Measurements from ENCODE around the gene TMEM200B. TPM values are rescaled to one million over a fixed set of nuclear protein-coding genes. Genes with fewer than 3 reads are reported as not detected.
"Not testable (repeated sequence)": the region's sequence is repeated elsewhere in the genome, so short reads cannot be mapped to it uniquely, and the experiment has no call there.

Gene TMEM200B
- total RNA-seq, 1 experiment from 2014 or later: 9.0 TPM

- H3K36me3 ChIP-seq (ENCODE audit: low read depth, low read length): no peaks in the 10 kb centered on the region
- no peaks in the 10 kb centered on the region for H3K79me2 ChIP-seq (ENCODE audit: low read length)
- BruUV-seq (replicated peaks): no TSS peak
- H2AFZ ChIP-seq (ENCODE audit: low read length): no peak overlapping the region
- peaks cover 5% of the 10 kb centered on the region for H3K4me1 ChIP-seq (ENCODE audit: insufficient read depth, low read length)
- H4K20me1 ChIP-seq (ENCODE audit: low read length): no peaks in the 10 kb centered on the region
- ATAC-seq (no peak), DNase-seq (no peak)
- no peak overlapping the region for H3K27ac ChIP-seq (ENCODE audit: low read length)
- intact Hi-C loops (cut with micrococcal nuclease): no loop called here
- no peak overlapping the region for H3K4me3 ChIP-seq (ENCODE audit: low read length)
- no peak overlapping the region for H3K9ac ChIP-seq (ENCODE audit: low read length)
- no peaks in the 10 kb centered on the region for H3F3A ChIP-seq (ENCODE audit: low read length, unreplicated experiment)
- no peaks in the 10 kb centered on the region for H3K27me3 ChIP-seq (ENCODE audit: low read length)
- H3K9me3 ChIP-seq (ENCODE audit: low read length): no peaks in the 10 kb centered on the region
- TF ChIP-seq CTCF (conservative IDR thresholded peaks at IDR 0.05; ENCODE audit: low read depth, low read length) (no peak), EZH2phosphoT487 (IDR thresholded peaks at IDR 0.05; ENCODE audit: borderline replicate concordance, low read length) (no peak), EZH2 (IDR thresholded peaks at IDR 0.05; ENCODE audit: low read length, unreplicated experiment) (no peak)
- H3K9me2 ChIP-seq (replicated peaks; ENCODE audit: low read length): no peaks in the 10 kb centered on the region
- ChIA-PET CTCF (no interaction called here), POLR2A (ENCODE audit: unreplicated experiment) (no interaction called here)
- no peak overlapping the region for H3K4me2 ChIP-seq (ENCODE audit: low read length)
Observed at GRCh38 chr1:29134695-29135028, 11.0 kb upstream of the TMEM200B start.

DNA sequence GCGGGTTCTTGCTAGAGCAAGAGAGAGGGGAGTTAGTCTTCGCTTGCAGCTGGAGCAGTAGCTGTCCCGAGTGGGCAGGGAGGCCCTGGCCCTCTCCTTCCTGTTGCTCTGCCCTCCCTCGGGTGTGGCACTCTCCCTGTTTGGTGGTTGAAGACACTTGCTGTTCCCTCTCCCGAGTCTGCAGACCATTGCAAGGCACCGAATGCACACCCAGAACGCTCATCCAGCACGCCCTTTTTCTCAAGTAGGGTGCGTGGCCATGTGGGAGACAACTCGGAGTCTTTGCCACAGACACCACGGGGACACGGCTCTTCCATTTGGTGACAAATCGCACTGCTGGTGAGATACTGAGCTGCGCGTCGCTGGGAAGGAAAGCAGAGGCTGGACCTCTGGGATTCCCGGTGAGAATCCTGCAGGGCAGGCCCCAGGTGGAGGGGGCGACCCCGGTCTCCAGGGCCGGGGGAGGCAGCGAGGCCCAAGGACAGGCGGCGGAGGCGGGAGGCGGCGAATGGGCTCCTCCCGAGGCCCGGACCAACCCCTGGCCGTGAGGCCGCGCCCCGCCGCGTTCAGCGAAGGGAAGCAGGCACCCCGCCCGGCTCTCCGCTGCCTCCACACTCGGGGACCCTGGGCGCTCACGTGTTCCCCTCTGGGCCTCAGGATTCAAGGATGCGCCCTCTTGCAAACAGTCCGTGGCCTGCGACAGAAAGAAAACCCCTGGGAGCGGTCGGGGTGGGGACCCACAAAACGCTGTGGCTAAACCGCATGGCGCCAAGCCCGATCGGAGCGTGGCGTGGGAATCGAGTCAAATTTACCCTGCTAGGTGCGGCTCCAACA, 10.4 kb upstream of the TMEM200B start:
- H3K4me1 ChIP-seq (ENCODE audit: insufficient read depth, low read length): peaks cover 5% of the 10 kb centered on the region
- H3K36me3 ChIP-seq (ENCODE audit: low read depth, low read length): no peaks in the 10 kb centered on the region
- TF ChIP-seq EZH2phosphoT487 (IDR thresholded peaks at IDR 0.05; ENCODE audit: borderline replicate concordance, low read length) (no peak), EZH2 (IDR thresholded peaks at IDR 0.05; ENCODE audit: low read length, unreplicated experiment) (no peak), CTCF (conservative IDR thresholded peaks at IDR 0.05; ENCODE audit: low read depth, low read length) (no peak)
- H4K20me1 ChIP-seq (ENCODE audit: low read length): no peaks in the 10 kb centered on the region
- H3K9me3 ChIP-seq (ENCODE audit: low read length): no peaks in the 10 kb centered on the region
- intact Hi-C loops (cut with micrococcal nuclease): no loop called here
- H3K4me3 ChIP-seq (ENCODE audit: low read length): no peak overlapping the region
- no peak overlapping the region for H3K27ac ChIP-seq (ENCODE audit: low read length)
- no TSS peak for BruUV-seq (replicated peaks)
- ATAC-seq (no peak), DNase-seq (no peak)
- H3K27me3 ChIP-seq (ENCODE audit: low read length): no peaks in the 10 kb centered on the region
- H3K9me2 ChIP-seq (replicated peaks; ENCODE audit: low read length): no peaks in the 10 kb centered on the region
- no peaks in the 10 kb centered on the region for H3K79me2 ChIP-seq (ENCODE audit: low read length)
- ChIA-PET CTCF (interaction anchor here (0.7 kb wide), 1 partner anchor 252 kb away, joined by 3 read pairs; no protein-coding TSS in a partner anchor), POLR2A (ENCODE audit: unreplicated experiment) (no interaction called here)
- H3K4me2 ChIP-seq (ENCODE audit: low read length): 0 out of 2 replicates have a peak overlapping the region, but pooled peaks have one; percentile 48
- H3F3A ChIP-seq (ENCODE audit: low read length, unreplicated experiment): no peaks in the 10 kb centered on the region
- H3K9ac ChIP-seq (ENCODE audit: low read length): no peak overlapping the region
- peak overlapping the region; percentile 75 for H2AFZ ChIP-seq (ENCODE audit: low read length)

GRCh38 chr1:29131056-29131455, 7.4 kb upstream of the TMEM200B start:
- H4K20me1 ChIP-seq (ENCODE audit: low read length); H3K9me2 ChIP-seq (replicated peaks; ENCODE audit: low read length); CTCF ChIA-PET; H3K4me1 ChIP-seq (ENCODE audit: insufficient read depth, low read length); H3K36me3 ChIP-seq (ENCODE audit: low read depth, low read length); H3K9me3 ChIP-seq (ENCODE audit: low read length); H2AFZ ChIP-seq (ENCODE audit: low read length); ATAC-seq; H3K27me3 ChIP-seq (ENCODE audit: low read length); H3K79me2 ChIP-seq (ENCODE audit: low read length); H3K4me2 ChIP-seq (ENCODE audit: low read length); DNase-seq; H3K27ac ChIP-seq (ENCODE audit: low read length); intact Hi-C loops (cut with micrococcal nuclease); H3F3A ChIP-seq (ENCODE audit: low read length, unreplicated experiment); H3K9ac ChIP-seq (ENCODE audit: low read length); H3K4me3 ChIP-seq (ENCODE audit: low read length); BruUV-seq (replicated peaks); POLR2A ChIA-PET (ENCODE audit: unreplicated experiment): not testable (repeated sequence)
